GM18499 (cell line): ENCODE measurements around the gene SNX19.

ENCODE experiments used
- ATAC-seq: cut with Tn5 transposase; IDR thresholded peaks from one replicate; pipeline ENCODE4 v1.9.1; 2021; ENCODE audit warnings: moderate number of reproducible peaks; ENCODE audit not compliant: insufficient read depth, unreplicated experiment

SNX19 gene

GRCh38 chr11:130848361-130849214, 67.7 kb downstream of the SNX19 start:
- no peak for ATAC-seq

- ATAC-seq = no peak
Measured at GRCh38 chr11:130847517-130847916, 68.8 kb downstream of the SNX19 start.

- no peak for ATAC-seq
Measured at GRCh38 chr11:130846606-130847005, 69.7 kb downstream of the SNX19 start.

GRCh38 chr11:130842001-130842400, 74.3 kb downstream of the SNX19 start:
- ATAC-seq = no peak

GRCh38 chr11:130840679-130841078, 75.6 kb downstream of the SNX19 start:
- no peak for ATAC-seq

- ATAC-seq = no peak
Measured at GRCh38 chr11:130839981-130840666, 76.2 kb downstream of the SNX19 start.

GRCh38 chr11:130837194-130837593, 79.1 kb downstream of the SNX19 start:
- no peak for ATAC-seq

- ATAC-seq = no peak
Measured at GRCh38 chr11:130834886-130835285, 81.4 kb downstream of the SNX19 start.

GRCh38 chr11:130832566-130833425, 83.5 kb downstream of the SNX19 start:
- no peak for ATAC-seq

- no peak for ATAC-seq
Measured at GRCh38 chr11:130831976-130832375, 84.3 kb downstream of the SNX19 start.

- no peak for ATAC-seq
Measured at GRCh38 chr11:130831506-130831905, 84.8 kb downstream of the SNX19 start.

GRCh38 chr11:130830566-130830965, 85.7 kb downstream of the SNX19 start:
- no peak for ATAC-seq

- no peak for ATAC-seq
Measured at GRCh38 chr11:130829920-130830511, 86.3 kb downstream of the SNX19 start.

GRCh38 chr11:130828741-130829140, 87.5 kb downstream of the SNX19 start:
- no peak for ATAC-seq

- ATAC-seq = no peak
Measured at GRCh38 chr11:130827451-130828377, 88.6 kb downstream of the SNX19 start.

- no peak for ATAC-seq
Measured at GRCh38 chr11:130826572-130826971, 89.7 kb downstream of the SNX19 start.

- no peak for ATAC-seq
Measured at GRCh38 chr11:130825983-130826382, 90.3 kb downstream of the SNX19 start.

- no peak for ATAC-seq
Measured at GRCh38 chr11:130825561-130825960, 90.7 kb downstream of the SNX19 start.
